Stromal cell of bone marrow (primary cell): Measurements from ENCODE around the gene MUC15.

Experiments
- DNase-seq: peaks from one replicate; pipeline ENCODE4 v3.0.0-alpha.2; 2012; ENCODE audit warnings: low read depth

The MUC15 gene

DNA sequence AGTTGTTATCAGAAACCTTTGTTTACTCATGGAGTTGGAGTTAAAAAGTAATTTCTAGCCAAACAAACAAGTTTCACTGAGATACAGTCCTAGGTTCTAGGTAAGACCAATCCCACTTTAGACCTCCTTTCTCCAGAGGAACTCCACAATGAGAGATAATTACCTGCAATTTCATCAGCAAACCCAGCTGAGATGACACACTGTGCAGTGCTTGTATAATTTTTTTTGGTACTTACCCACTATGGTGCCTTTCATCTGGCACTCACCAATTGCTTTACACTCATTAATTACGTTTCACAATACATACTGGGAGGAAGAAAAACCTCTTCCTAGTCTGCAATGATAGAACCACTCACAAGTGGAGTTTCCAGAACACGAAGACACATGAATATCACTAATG is 1.8 kb upstream of the MUC15 start:
- DNase-seq, result no peak

- no peak for DNase-seq
Observed at GRCh38 chr11:26572770-26573402, 823 bp upstream of the MUC15 start.

DNA sequence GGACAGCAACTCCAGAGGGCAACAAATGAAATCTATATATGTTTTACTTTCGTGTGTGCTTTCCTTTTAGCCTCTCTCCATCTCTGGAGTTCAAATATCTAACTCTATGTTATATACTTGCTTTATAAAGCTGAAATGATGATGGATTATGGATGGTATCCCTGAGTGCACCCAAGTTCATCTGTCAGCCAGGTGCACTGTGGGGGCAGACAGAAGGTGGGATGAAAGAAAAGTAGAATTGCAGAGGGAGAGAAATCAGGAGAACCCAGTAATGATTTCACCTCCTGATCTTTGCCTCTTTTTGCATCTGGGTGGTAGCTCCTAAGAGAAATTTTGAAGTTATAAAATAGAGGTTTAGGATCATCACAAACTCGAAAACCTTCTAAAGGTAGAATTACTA is 2.4 kb downstream of the MUC15 start:
- DNase-seq, result no peak

- no peak for DNase-seq
Observed at GRCh38 chr11:26558190-26558589, 13.9 kb downstream of the MUC15 start.

DNA sequence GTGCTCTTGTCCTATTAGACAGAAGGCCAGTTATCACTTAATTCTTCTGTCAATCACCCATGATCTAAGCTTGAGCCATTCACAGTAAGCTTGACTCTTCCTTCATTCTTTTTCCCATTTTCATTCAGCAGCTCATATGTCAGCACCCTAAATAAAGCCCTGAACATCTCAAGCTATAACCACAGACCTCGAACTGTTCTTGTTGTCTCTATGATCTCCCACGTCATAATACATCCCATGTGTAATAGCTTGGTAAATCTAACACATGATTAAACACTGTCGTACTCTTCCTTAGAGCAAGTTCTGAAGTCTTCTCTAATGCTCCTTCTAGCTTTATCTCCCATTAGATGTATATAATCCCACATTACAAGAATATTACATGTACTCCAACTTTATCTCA is 14.4 kb downstream of the MUC15 start:
- no peak for DNase-seq

DNA sequence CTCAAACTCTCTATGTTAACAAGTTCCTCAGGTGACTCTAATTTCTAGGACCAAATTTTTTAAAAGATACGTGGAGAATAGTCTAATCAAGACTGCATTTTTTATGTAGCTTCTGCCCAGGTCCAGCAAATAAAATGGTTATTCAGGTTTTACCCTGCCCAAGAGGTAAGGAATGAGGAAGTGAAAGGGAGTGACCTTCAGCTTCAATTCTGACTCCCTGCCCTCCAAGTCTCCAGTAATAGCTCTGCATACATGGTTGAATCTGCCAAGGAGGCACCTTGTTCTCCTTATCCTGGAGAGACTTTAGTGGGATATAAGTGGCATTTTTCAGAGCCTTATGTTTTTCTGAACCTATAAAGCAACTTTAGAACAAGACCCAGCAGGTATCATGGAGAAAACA is 15.5 kb downstream of the MUC15 start:
- DNase-seq, result no peak

DNA sequence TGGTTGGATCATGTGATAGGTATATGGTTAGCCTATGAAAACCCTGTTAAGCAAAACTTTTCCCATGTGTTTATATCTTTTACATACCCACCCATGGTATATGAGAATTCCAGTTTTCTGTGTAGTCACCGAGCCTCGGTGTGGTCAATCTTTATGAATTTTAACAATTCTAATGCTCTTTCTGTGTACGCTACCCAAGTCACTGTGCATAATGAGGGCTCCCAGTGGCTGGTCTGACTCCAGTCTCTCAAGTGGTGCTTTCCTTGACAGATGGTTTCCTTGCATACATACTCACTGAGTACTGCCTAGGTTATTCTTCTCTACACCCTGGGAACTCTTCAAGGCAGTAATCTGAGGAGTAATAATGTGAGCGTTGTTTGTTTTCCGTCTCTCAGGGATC is 17.6 kb downstream of the MUC15 start:
- DNase-seq, result no peak

DNA sequence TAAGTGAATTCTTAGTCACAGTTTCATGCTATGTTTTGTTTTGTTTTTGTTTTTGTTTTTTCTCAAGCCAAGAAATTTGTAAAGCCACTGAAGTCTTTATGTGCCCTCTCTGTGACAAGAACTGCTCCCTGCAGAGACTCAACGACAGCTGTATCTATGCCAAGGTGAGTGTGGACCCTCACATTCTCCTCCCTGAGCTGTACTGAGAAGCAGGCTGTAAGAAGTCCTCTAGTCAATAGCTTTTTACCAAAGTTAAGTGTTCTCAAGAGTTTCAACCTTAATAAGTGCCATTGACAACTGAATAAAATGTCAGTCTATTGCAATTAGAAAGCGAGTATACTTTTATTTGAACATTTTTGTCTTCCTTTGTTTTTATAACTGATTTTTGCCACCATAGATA is 18.9 kb downstream of the MUC15 start:
- no peak for DNase-seq

GRCh38 chr11:26551186-26551801 is 20.8 kb downstream of the MUC15 start:
- no peak for DNase-seq

GRCh38 chr11:26550022-26550421 is 22.0 kb downstream of the MUC15 start:
- DNase-seq, result no peak

- DNase-seq, result no peak
Observed at GRCh38 chr11:26549176-26549575, 22.9 kb downstream of the MUC15 start.

- no peak for DNase-seq
Observed at GRCh38 chr11:26541870-26542269, 30.2 kb downstream of the MUC15 start.

DNA sequence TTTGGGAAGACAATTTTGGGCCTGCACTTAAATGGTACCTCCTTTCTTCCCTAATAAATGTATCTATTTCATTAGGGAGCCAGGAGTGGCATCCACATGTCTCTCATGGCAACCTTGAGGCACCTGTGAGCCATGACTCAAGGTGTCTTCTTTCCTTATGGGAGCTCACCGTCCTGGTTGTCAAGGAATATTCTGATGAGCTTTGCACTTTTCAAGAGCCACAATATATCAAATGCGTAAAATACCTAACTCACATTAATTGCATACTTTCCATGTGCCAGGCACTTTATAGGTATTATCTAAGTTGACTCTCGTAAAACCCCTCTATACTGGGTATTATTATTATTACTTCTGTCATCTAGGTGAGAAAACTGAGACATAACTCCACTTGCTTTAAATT is 32.5 kb downstream of the MUC15 start:
- no peak for DNase-seq

GRCh38 chr11:26537341-26537740 is 34.7 kb downstream of the MUC15 start:
- no peak for DNase-seq

GRCh38 chr11:26527685-26528084 is 44.4 kb downstream of the MUC15 start:
- DNase-seq, result no peak

GRCh38 chr11:26522912-26523610 is 49.0 kb downstream of the MUC15 start:
- peak; percentile 1 for DNase-seq

DNA sequence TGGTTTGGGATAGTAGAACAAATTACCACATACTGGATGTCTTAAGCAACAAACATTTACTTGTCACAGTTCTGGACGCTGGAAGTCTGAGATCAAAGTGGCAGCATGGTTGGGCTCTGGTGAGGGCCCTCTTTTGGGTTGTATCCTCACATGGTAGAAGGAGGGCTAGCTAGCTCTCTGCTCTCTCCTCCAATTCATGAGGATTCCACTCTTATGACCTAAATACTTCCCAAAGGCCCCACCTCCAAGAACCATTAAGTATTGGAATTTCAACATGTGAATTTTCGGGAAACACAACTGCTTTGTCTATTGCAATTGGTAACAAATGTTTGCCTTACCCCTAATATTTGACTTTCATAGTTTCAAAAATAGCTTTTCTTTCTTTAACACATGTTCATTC is 52.6 kb downstream of the MUC15 start:
- no peak for DNase-seq

DNA sequence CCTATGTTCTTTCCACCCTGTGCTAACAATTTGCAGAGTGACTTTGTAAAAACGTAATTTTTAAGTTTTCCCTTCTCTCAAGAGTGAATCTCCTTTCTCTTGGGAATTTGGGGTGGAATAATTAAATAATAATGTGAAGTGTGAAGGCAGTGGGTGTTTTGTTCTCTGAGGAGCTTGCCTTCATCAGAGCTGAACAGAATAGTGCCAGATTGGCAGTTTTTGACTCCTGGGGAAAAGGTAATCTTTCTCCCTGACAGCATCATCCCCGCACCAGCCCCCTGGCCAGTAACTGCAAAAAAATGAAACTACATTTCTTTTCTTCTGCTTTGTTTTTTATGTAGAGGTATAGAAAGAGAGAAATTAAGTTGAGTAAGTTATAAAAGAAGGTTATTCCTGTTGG is 59.9 kb downstream of the MUC15 start:
- no peak for DNase-seq

- no peak for DNase-seq
Observed at GRCh38 chr11:26510756-26511155, 61.3 kb downstream of the MUC15 start.

- no peak for DNase-seq
Observed at GRCh38 chr11:26510164-26510563, 61.9 kb downstream of the MUC15 start.
